HTERT RPE-1 (cell line): Measurements from ENCODE around the gene TUBD1.
"Not testable (repeated sequence)": the region's sequence is repeated elsewhere in the genome, so short reads cannot be mapped to it uniquely, and the experiment has no call there.

Experiments used
- in situ Hi-C: fragments of 300-500 bp; cut with MboI; formaldehyde crosslinking; loops from 4 replicates; pipeline ENCODE4 v1.14.3; 2020; ENCODE audit warnings: low sequenced_read_pairs

The TUBD1 gene

GRCh38 chr17:59876107-59876506, 16.6 kb downstream of the TUBD1 start:
- in situ Hi-C loops: no loop called here

- in situ Hi-C loops: no loop called here
Measured at GRCh38 chr17:59874376-59874775, 18.4 kb downstream of the TUBD1 start.

GRCh38 chr17:59873414-59873813, 19.3 kb downstream of the TUBD1 start:
- in situ Hi-C loops: not testable (repeated sequence)

GRCh38 chr17:59872351-59872750, 20.4 kb downstream of the TUBD1 start:
- in situ Hi-C loops: no loop called here

- in situ Hi-C loops: no loop called here
Measured at GRCh38 chr17:59870482-59870881, 22.3 kb downstream of the TUBD1 start.

GRCh38 chr17:59869941-59870218, 22.9 kb downstream of the TUBD1 start:
- in situ Hi-C loops: no loop called here

- in situ Hi-C loops: no loop called here
Measured at GRCh38 chr17:59863616-59864015, 29.1 kb downstream of the TUBD1 start.

GRCh38 chr17:59859444-59860025, 33.2 kb downstream of the TUBD1 start:
- in situ Hi-C loops: no loop called here

GRCh38 chr17:59858932-59859331, 33.8 kb downstream of the TUBD1 start:
- in situ Hi-C loops: no loop called here

GRCh38 chr17:59858167-59858816, 34.5 kb downstream of the TUBD1 start:
- in situ Hi-C loops: no loop called here

- in situ Hi-C loops: no loop called here
Measured at GRCh38 chr17:59856859-59857794, 35.6 kb downstream of the TUBD1 start.

GRCh38 chr17:59853919-59854729, 38.6 kb downstream of the TUBD1 start:
- in situ Hi-C loops: not testable (repeated sequence)

- in situ Hi-C loops: no loop called here
Measured at GRCh38 chr17:59853168-59853918, 39.4 kb downstream of the TUBD1 start.

- in situ Hi-C loops: not testable (repeated sequence)
Measured at GRCh38 chr17:59852847-59853167, 39.9 kb downstream of the TUBD1 start.

- in situ Hi-C loops: no loop called here
Measured at GRCh38 chr17:59851439-59852375, 41.0 kb downstream of the TUBD1 start.

- in situ Hi-C loops: not testable (repeated sequence)
Measured at GRCh38 chr17:59850311-59850710, 42.4 kb downstream of the TUBD1 start.

GRCh38 chr17:59848778-59849177, 44.0 kb downstream of the TUBD1 start:
- in situ Hi-C loops: no loop called here

- in situ Hi-C loops: no loop called here
Measured at GRCh38 chr17:59848385-59848668, 44.4 kb downstream of the TUBD1 start.

- in situ Hi-C loops: no loop called here
Measured at GRCh38 chr17:59846394-59847165, 46.2 kb downstream of the TUBD1 start.
